SK-N-SH (cell line): Measurements from ENCODE around the gene EHBP1L1. TPM values are rescaled to one million over a fixed set of nuclear protein-coding genes. Genes with fewer than 3 reads are reported as not detected.

Experiments
- CTCF ChIA-PET: fragments of 300-600, 350-600 bp; formaldehyde crosslinking; extraction: SDS; loops from one replicate; lab custom pipeline; 2021; lab: Yijun Ruan, JAX
- POLR2A ChIA-PET: fragments of 350-600 bp; sonication (Branson Sonifier 250); formaldehyde crosslinking; extraction: SDS; loops from one replicate; lab custom pipeline; 2020; ENCODE audit warnings: antibody characterized with exemption, inconsistent platforms; lab: Yijun Ruan, JAX
- DNase-seq: peaks from one replicate; pipeline ENCODE4 v3.0.0; 2012
- H2AFZ ChIP-seq: fragments of 200-600 bp; sonication (generic); 2 replicates; pipeline ENCODE4 v1.8.1; 2016; ENCODE audit warnings: antibody characterized with exemption, mild to moderate bottlenecking, low read depth
- H3F3A ChIP-seq: fragments of 200-600 bp; sonication (generic); replicated peaks from 2 replicates; pipeline ENCODE3; 2016; ENCODE audit warnings: antibody characterized with exemption, mild to moderate bottlenecking; ENCODE audit not compliant: insufficient read depth
- H3K27ac ChIP-seq, 2 experiments: fragments of 200-500 bp in 1 of 2; fragments of 200-600 bp in 1 of 2; sonication (Bioruptor generic) in 1 of 2; sonication (generic), shearing (Covaris generic) in 1 of 2; 2 replicates each; pipeline versions ENCODE4 v1.5.1 to v1.6.1; 2014 to 2016; ENCODE audit warnings: low read depth in 2 of 2, inconsistent platforms in 1 of 2, low read length in 1 of 2, mild to moderate bottlenecking in 1 of 2, mixed read lengths in 1 of 2
- H3K27me3 ChIP-seq: fragments of 200-600 bp; sonication (generic), shearing (Covaris generic); 2 replicates; pipeline ENCODE4 v1.6.1; 2016; ENCODE audit warnings: mixed run types; ENCODE audit not compliant: insufficient read depth
- H3K36me3 ChIP-seq, 2 experiments: fragments of 200-500 bp in 1 of 2; fragments of 200-600 bp in 1 of 2; sonication (Bioruptor generic) in 1 of 2; sonication (generic) in 1 of 2; replicated peaks in 1 of 2; 2 replicates each; pipeline versions ENCODE3 to v1.5.1; 2014 to 2016; ENCODE audit warnings: low read length in 1 of 2, mild to moderate bottlenecking in 1 of 2; ENCODE audit not compliant: insufficient read depth in 2 of 2, control insufficient read depth in 1 of 2
- H3K4me1 ChIP-seq, 2 experiments: fragments of 200-500 bp in 1 of 2; fragments of 200-600 bp in 1 of 2; sonication (Bioruptor generic) in 1 of 2; sonication (generic), shearing (Covaris generic) in 1 of 2; 2 replicates each; pipeline versions ENCODE4 v1.5.1 to v1.6.1; 2014 to 2016; ENCODE audit warnings: low read depth in 1 of 2, low read length in 1 of 2, mixed run types in 1 of 2; ENCODE audit not compliant: insufficient read depth in 2 of 2, control insufficient read depth in 1 of 2
- H3K4me2 ChIP-seq: fragments of 200-600 bp; sonication (generic), shearing (Covaris generic); 2 replicates; pipeline ENCODE4 v1.6.1; 2017; ENCODE audit warnings: mixed run types
- H3K4me3 ChIP-seq, 2 experiments: fragments of 200-500 bp in 1 of 2; fragments of 200-600 bp in 1 of 2; sonication (Bioruptor generic) in 1 of 2; sonication (generic), shearing (Covaris generic) in 1 of 2; 2 replicates each; pipeline versions ENCODE4 v1.5.1 to v1.8.1; 2014 to 2016; ENCODE audit warnings: low read depth in 2 of 2, inconsistent platforms in 1 of 2, low read length in 1 of 2, mild to moderate bottlenecking in 1 of 2, mixed read lengths in 1 of 2, moderate library complexity in 1 of 2
- H3K79me2 ChIP-seq: fragments of 200-600 bp; sonication (generic); 2 replicates; pipeline ENCODE4 v1.8.1; 2017; ENCODE audit warnings: mild to moderate bottlenecking; ENCODE audit not compliant: insufficient read depth
- H3K9ac ChIP-seq: fragments of 200-600 bp; sonication (generic); 2 replicates; pipeline ENCODE4 v1.6.1; 2017; ENCODE audit warnings: mixed run types
- H3K9me2 ChIP-seq: fragments of 200-600 bp; sonication (generic); 2 replicates; pipeline ENCODE4 v1.6.1; 2017; ENCODE audit warnings: mixed run types
- H3K9me3 ChIP-seq: fragments of 200-600 bp; sonication (generic); 2 replicates; pipeline ENCODE4 v1.6.1; 2017; ENCODE audit warnings: mixed run types, mild to moderate bottlenecking, moderate library complexity
- H4K20me1 ChIP-seq: fragments of 200-600 bp; sonication (generic); 2 replicates; pipeline ENCODE4 v1.6.1; 2017; ENCODE audit warnings: mild to moderate bottlenecking, mixed run types; ENCODE audit not compliant: insufficient read depth
- CHD2 ChIP-seq: fragments of 150-350 bp; IDR thresholded peaks from 2 replicates; pipeline ENCODE4 v1.6.1; 2018; ENCODE audit warnings: low read length; ENCODE audit not compliant: partially characterized antibody
- FOXM1 ChIP-seq: IDR thresholded peaks from 2 replicates; pipeline ENCODE4 v1.4.0; 2012; ENCODE audit warnings: low read depth, mild to moderate bottlenecking
- GABPA ChIP-seq: IDR thresholded peaks from 2 replicates; pipeline ENCODE4 v1.4.0; 2012; ENCODE audit warnings: low read depth, mild to moderate bottlenecking
- IRF3 ChIP-seq: fragments of 150-350 bp; IDR thresholded peaks from 2 replicates; pipeline ENCODE4 v1.6.1; 2016; ENCODE audit warnings: mild to moderate bottlenecking, low read depth, low read length
- JUND ChIP-seq: IDR thresholded peaks from 2 replicates; pipeline ENCODE4 v1.4.0; 2012
- MXI1 ChIP-seq: IDR thresholded peaks from 2 replicates; pipeline ENCODE4 v1.6.1; 2012; ENCODE audit warnings: mild to moderate bottlenecking, low read depth, low read length, improper control_type of control experiment
- NFIC ChIP-seq: IDR thresholded peaks from 2 replicates; pipeline ENCODE4 v1.4.0; 2012; ENCODE audit warnings: borderline replicate concordance
- NRF1 ChIP-seq: IDR thresholded peaks from 2 replicates; pipeline ENCODE4 v1.6.1; 2012; ENCODE audit warnings: low read depth, mild to moderate bottlenecking, low read length
- POLR2AphosphoS5 ChIP-seq: IDR thresholded peaks from 2 replicates; pipeline ENCODE4 v1.6.1; 2012; ENCODE audit warnings: low read depth, low read length
- RXRA ChIP-seq: IDR thresholded peaks from 2 replicates; pipeline ENCODE4 v1.4.0; 2012; ENCODE audit warnings: low read depth, mild to moderate bottlenecking, borderline replicate concordance
- SIN3A ChIP-seq: IDR thresholded peaks from 2 replicates; pipeline ENCODE4 v1.6.1; 2012; ENCODE audit warnings: low read depth, mild to moderate bottlenecking, low read length, moderate library complexity, borderline replicate concordance
- TAF1 ChIP-seq: IDR thresholded peaks from 2 replicates; pipeline ENCODE4 v1.6.1; 2012; ENCODE audit warnings: low read depth, mild to moderate bottlenecking, low read length, moderate library complexity, borderline replicate concordance
- TCF12 ChIP-seq: IDR thresholded peaks from 2 replicates; pipeline ENCODE4 v1.4.0; 2012
- WGBS: methylation state at CpG from one replicate; pipeline ENCODE4 v1.1.6; 2017; ENCODE audit warnings: low lambda C conversion rate; 5-methylcytosine and 5-hydroxymethylcytosine counted together
- polyA plus RNA-seq, 3 experiments: library from polyadenylated mRNA; depleted of rRNA; stranded (reverse); fragments of >200 nt; gene quantifications; 2 replicates each; pipeline ENCODE4 v1.2.3, GENCODE V29; 2012
- TF ChIP-seq, protein P1 (sequence below): IDR thresholded peaks from 2 replicates; pipeline ENCODE4 v1.4.0; 2012; ENCODE audit warnings: low read depth

EHBP1L1 gene
- polyA plus RNA-seq, 1 of the 3 experiments (the other 2 are of a cell fraction), result 48.7 TPM

DNA sequence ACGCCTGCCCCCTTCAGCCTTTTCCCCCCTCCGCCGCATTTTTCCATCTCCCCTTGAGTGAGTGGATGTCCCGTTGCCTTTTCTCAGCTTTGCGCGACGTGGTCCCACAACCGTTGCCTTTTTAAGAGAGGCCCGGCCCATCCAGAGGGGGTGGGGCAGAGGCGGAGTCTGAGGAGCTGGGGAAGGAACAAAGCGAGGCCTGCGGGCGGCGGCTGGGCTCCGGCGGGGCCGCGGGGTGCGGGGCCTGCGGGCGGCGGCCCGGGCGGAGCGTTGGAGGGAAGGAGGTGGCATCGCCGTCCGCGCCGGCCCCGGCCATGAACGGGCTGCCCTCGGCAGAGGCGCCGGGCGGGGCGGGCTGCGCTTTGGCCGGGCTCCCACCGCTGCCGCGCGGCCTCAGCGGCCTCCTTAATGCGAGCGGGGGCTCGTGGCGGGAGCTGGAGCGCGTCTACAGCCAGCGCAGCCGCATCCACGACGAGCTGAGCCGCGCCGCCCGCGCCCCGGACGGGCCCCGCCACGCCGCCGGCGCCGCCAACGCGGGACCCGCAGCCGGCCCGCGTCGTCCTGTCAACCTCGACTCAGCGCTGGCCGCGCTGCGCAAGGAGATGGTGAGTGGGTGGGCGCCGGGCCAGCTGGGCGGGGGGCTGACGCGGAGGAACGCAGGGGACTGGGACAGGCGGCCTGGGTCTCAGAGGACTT, 3.3 kb upstream of the EHBP1L1 start, which contains the start of gene FAM89B:
Gene FAM89B, plus strand, starts transcription at position 183 of the 696 bp plus-strand sequence. Its CDS starts 132 bp downstream, at position 315.
- Histone ChIP-seq H3K9me2 (no peaks in the 10 kb centered on the region), H4K20me1 (peaks cover 14% of the 10 kb centered on the region), H3K36me3 (peaks cover 9 to 11% of the 10 kb centered on the region in 2 experiments), H3K27ac (peak within 1 kb of the TSS; percentile 77 to 81), H3K79me2 (peaks cover 67% of the 10 kb centered on the region), H2AFZ (no peak within 1 kb of the TSS), H3F3A (peaks cover 43% of the 10 kb centered on the region), H3K9ac (peak within 1 kb of the TSS; percentile 77; the same call in 1 of the 2 replicates), H3K27me3 (no peaks in the 10 kb centered on the region), H3K4me1 (peaks cover 49 to 58% of the 10 kb centered on the region in 2 experiments; a peak in 3 of 4 replicates), H3K4me2 (peak within 1 kb of the TSS; percentile 95), H3K4me3 (peak within 1 kb of the TSS; percentile 76 to 99), H3K9me3 (no peaks in the 10 kb centered on the region)
- ChIA-PET CTCF (interaction anchor here (0.5 to 13.6 kb wide), 24 partner anchors 10 to 157 kb away, joined by 3 to 295 read pairs (median 6); partner anchors contain the start of genes KAT5, KCNK7, LTBP3 and MAP3K11), POLR2A (interaction anchor here (1.0 to 2.0 kb wide), 10 partner anchors 9 to 74 kb away, joined by 3 to 10 read pairs (median 4); partner anchors contain the start of genes LTBP3 and MALAT1)
- peak; percentile 89 for DNase-seq
- WGBS, result under 1% methylated on average over 13 of the region's 86 CpGs
- TF ChIP-seq NFIC (peak; percentile 6; the same call in 1 of the 2 replicates), TAF1 (peak; percentile 25; the same call in 1 of the 2 replicates), IRF3 (no peak), MXI1 (peak; percentile 22; the same call in 1 of the 2 replicates), RXRA (no peak), POLR2AphosphoS5 (peak; percentile 28), NRF1 (peak; percentile 26; the same call in 1 of the 2 replicates), JUND (no peak), TCF12 (no peak), FOXM1 (no peak), CHD2 (peak; percentile 53), SIN3A (0 out of 2 replicates have a peak, but pooled peaks have one; percentile 22), GABPA (no peak)
- TF ChIP-seq, protein P1, sequence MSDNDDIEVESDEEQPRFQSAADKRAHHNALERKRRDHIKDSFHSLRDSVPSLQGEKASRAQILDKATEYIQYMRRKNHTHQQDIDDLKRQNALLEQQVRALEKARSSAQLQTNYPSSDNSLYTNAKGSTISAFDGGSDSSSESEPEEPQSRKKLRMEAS, result peak; percentile 59; the same call in 1 of the 2 replicates
